ENCODE results near the gene XYLT1. TPM values are rescaled to one million over a fixed set of nuclear protein-coding genes. Genes with fewer than 3 reads are reported as not detected.

Gene XYLT1
- total RNA-seq, 8 experiments from 2014 or later: 1.2 to 22.0 (median 6.3) TPM

DNA sequence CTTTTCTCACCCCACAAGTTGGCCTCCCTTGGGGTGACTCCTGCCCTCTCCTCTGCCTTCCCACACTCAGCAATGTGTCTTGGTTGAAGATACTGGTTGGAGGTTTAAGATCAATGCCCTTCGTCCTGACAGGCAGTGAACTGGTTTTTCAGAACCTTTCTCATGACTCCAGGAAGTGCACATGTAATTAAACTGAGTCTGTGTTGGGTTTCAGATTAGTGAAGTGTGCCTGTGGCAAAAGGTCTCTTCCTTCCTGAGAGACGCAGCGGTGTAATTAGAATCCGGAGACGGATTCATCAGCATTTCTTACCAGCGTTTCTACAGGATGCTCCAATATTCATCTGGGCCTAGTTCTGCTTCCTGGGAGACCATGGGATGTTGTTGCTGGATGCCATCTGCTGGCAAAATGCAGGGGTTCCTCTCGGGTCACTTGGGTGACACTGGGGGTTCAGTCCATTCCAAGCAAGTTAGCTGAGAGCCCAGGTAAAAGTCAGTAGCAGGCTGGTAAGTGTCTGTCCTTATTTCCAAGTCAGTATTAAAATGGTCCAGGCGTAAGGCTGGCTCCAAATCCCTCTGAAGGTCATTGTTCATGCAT lies 233.3 kb downstream of the XYLT1 start:
- no peak for ATAC-seq (replicated peaks in 6 of 8)
- WGBS, 10 experiments: 23 to 100% (median 85%) methylated on average over 1 to 7 of the region's 8 CpGs; no CpG with 5 or more reads in 2 of the 10 experiments
- in situ Hi-C loops (cut with MboI; ENCODE audit: low pct_unique_long_range_greater_than_20kb in 2 of 9, low sequenced_read_pairs in 9 of 9, unreplicated experiment in 9 of 9): no loop called here

DNA sequence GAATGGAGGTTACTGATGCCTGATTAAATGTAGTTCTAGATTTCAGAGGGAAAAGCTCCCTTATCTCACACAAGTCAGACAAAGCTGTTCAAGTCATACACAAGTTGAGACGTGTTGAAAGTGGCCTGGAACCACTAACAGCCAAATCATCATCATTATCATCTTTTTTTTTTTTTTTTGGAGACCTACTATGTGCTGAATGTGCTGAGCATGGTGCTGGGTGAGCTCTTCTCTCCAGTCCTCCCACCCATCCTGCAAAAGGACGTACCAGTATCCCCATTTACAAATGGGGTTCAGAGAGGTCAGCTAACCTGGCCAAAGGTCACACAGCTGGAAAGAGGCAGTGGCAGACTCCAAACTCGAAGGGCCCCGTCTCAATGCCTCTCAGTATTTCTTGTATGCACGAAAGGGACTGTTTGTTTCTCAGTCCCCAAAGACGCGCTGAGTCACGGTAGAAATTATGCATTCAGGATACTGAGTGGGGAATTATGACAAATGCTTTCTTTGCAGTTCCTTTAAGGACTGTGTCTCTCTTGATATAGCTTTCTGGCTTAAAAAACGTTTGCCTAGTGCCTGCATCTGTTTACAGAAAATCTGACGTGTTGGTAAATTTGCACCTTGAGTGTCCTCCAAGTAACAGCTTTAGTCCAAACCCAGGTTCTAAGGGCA lies 235.5 kb downstream of the XYLT1 start:
- peak in 3 of 8 experiments; percentile 37 to 82 (median 80) for ATAC-seq (replicated peaks in 6 of 8)
- Histone ChIP-seq H3K4me1 (replicated peaks in 1 of 2) (peaks cover 0 to 3% of the 10 kb centered on the region in 2 donors), H3K4me3 (no peak overlapping the region), H3K27ac (no peak overlapping the region)
- in situ Hi-C loops (cut with MboI; ENCODE audit: low pct_unique_long_range_greater_than_20kb in 2 of 9, low sequenced_read_pairs in 9 of 9, unreplicated experiment in 9 of 9): no loop called here
- 0 to 82% (median 65%) methylated on average over 1 to 7 of the region's 10 CpGs; no CpG with 5 or more reads in 2 of the 10 experiments for WGBS, 10 experiments

More for the DNA sequence above, 233.3 kb downstream of the XYLT1 start:
- Histone ChIP-seq H3K4me3 (no peak overlapping the region), H3K27ac (no peak overlapping the region), H3K4me1 (replicated peaks in 1 of 2) (peaks cover 0 to 3% of the 10 kb centered on the region in 2 donors)

GRCh38 chr16:17233318-17234002 lies 237.3 kb downstream of the XYLT1 start:
- WGBS, 10 experiments: 39 to 100% (median 83%) methylated on average over 2 to 12 of the region's 13 CpGs; no CpG with 5 or more reads in 2 of the 10 experiments
- Histone ChIP-seq H3K4me3 (no peak overlapping the region), H3K4me1 (replicated peaks in 1 of 2) (peaks cover 0 to 3% of the 10 kb centered on the region in 2 donors), H3K27ac (no peak overlapping the region)
- peak in 4 of 8 experiments; percentile 37 to 88 (median 70) for ATAC-seq (replicated peaks in 6 of 8)
- in situ Hi-C loops (cut with MboI; ENCODE audit: low pct_unique_long_range_greater_than_20kb in 2 of 9, low sequenced_read_pairs in 9 of 9, unreplicated experiment in 9 of 9): no loop called here

GRCh38 chr16:17232487-17232886 lies 238.3 kb downstream of the XYLT1 start:
- no peak for ATAC-seq (replicated peaks in 6 of 8)
- no peak overlapping the region for H3K27ac ChIP-seq
- in situ Hi-C loops (cut with MboI; ENCODE audit: low pct_unique_long_range_greater_than_20kb in 2 of 9, low sequenced_read_pairs in 9 of 9, unreplicated experiment in 9 of 9): no loop called here
- peaks cover 0 to 3% of the 10 kb centered on the region in 2 donors for H3K4me1 ChIP-seq (replicated peaks in 1 of 2)
- no peak overlapping the region for H3K4me3 ChIP-seq
- WGBS, 10 experiments: 91 to 100% (median 97%) methylated on average over 3 to 6 of the region's 6 CpGs; no CpG with 5 or more reads in 5 of the 10 experiments

GRCh38 chr16:17231972-17232371 lies 238.8 kb downstream of the XYLT1 start:
- Histone ChIP-seq H3K4me1 (replicated peaks in 1 of 2) (peaks cover 0 to 3% of the 10 kb centered on the region in 2 donors), H3K27ac (no peak overlapping the region), H3K4me3 (no peak overlapping the region)
- no peak for ATAC-seq (replicated peaks in 6 of 8)
- in situ Hi-C loops (cut with MboI; ENCODE audit: low pct_unique_long_range_greater_than_20kb in 2 of 9, low sequenced_read_pairs in 9 of 9, unreplicated experiment in 9 of 9): no loop called here
- 91 to 100% (median 95%) methylated on average over 1 to 5 of the region's 5 CpGs; no CpG with 5 or more reads in 2 of the 10 experiments for WGBS, 10 experiments

DNA sequence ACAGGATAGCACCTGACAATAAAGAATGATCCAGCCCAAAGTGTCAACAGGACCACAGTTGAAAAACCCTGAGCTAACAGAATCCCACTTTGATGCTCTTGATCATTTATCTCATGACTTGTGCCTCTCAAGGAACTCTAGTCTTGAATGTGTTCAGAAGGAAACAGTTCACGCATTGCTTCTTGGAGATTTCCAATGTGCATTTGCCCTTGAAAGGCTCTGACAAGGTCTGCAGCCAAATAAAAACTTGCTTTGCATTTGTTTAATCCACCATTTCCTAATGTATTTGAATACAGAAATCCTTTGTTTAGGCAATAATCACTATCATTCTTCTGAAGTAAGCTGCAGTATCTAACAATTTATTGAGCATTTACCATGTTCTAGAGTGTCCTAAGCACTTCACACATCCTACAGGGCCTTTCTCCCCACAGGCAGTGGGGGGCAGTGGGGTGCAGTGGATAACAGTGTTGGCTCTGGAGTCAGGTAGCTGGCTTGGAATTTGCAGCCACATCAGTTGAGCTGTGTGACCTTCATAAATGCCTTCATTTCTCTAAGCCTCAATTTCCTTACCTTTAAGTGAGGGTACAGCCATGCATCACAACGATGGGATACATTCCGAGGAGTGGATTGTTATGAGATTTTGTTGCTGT lies 239.7 kb downstream of the XYLT1 start:
- peaks cover 0 to 3% of the 10 kb centered on the region in 2 donors for H3K4me1 ChIP-seq (replicated peaks in 1 of 2)
- WGBS, 10 experiments: 93 to 100% (median 98%) methylated on average over 1 to 3 of the region's 3 CpGs; no CpG with 5 or more reads in 2 of the 10 experiments
- no peak for ATAC-seq (replicated peaks in 6 of 8)
- in situ Hi-C loops (cut with MboI; ENCODE audit: low pct_unique_long_range_greater_than_20kb in 2 of 9, low sequenced_read_pairs in 9 of 9, unreplicated experiment in 9 of 9): no loop called here
- no peak overlapping the region for H3K4me3 ChIP-seq
- no peak overlapping the region for H3K27ac ChIP-seq

DNA sequence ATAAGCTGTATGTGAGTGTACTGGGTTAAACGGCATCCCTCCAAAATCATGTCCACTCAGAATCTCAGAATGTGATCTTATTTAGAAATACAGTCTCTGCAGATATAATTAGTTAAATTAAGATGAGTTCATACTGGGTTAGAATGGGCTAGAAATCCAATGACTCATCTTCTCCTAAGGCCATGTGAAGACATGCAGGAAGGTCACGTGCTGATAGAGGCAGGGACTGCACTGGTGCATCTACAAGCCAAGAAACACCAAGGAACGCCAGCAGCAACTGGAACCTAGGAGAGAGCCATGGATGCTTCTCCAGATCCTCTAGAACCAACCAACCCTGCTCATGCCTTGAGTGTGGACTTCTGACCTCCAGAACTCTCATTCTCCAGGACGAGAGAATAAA lies 241.0 kb downstream of the XYLT1 start:
- no peak overlapping the region for H3K27ac ChIP-seq
- peaks cover 0 to 3% of the 10 kb centered on the region in 2 donors for H3K4me1 ChIP-seq (replicated peaks in 1 of 2)
- in situ Hi-C loops (cut with MboI; ENCODE audit: low pct_unique_long_range_greater_than_20kb in 2 of 9, low sequenced_read_pairs in 9 of 9, unreplicated experiment in 9 of 9): no loop called here
- no peak overlapping the region for H3K4me3 ChIP-seq
- peak in 3 of 8 experiments; percentile 16 to 39 (median 37) for ATAC-seq (replicated peaks in 6 of 8)
- WGBS, 10 experiments: 56 to 100% (median 89%) methylated on average over 1 to 3 of the region's 4 CpGs

- no peak for ATAC-seq (replicated peaks in 6 of 8)
- in situ Hi-C loops (cut with MboI; ENCODE audit: low pct_unique_long_range_greater_than_20kb in 2 of 9, low sequenced_read_pairs in 9 of 9, unreplicated experiment in 9 of 9): no loop called here
- Histone ChIP-seq H3K4me1 (replicated peaks in 1 of 2) (no peaks in the 10 kb centered on the region), H3K27ac (no peak overlapping the region), H3K4me3 (no peak overlapping the region)
- 90 to 100% (median 93%) methylated on average over 1 to 3 of the region's 6 CpGs; no CpG with 5 or more reads in 5 of the 10 experiments for WGBS, 10 experiments
Observed at GRCh38 chr16:17229131-17229530, 241.6 kb downstream of the XYLT1 start.

- no peaks in the 10 kb centered on the region for H3K4me1 ChIP-seq (replicated peaks in 1 of 2)
- WGBS, 10 experiments: 100% methylated on average over 1 of the region's 1 CpG; no CpG with 5 or more reads in 9 of the 10 experiments
- no peak overlapping the region for H3K4me3 ChIP-seq
- no peak overlapping the region for H3K27ac ChIP-seq
- in situ Hi-C loops (cut with MboI; ENCODE audit: low pct_unique_long_range_greater_than_20kb in 2 of 9, low sequenced_read_pairs in 9 of 9, unreplicated experiment in 9 of 9): no loop called here
- ATAC-seq (replicated peaks in 6 of 8): no peak
Observed at GRCh38 chr16:17228708-17229055, 242.1 kb downstream of the XYLT1 start.

DNA sequence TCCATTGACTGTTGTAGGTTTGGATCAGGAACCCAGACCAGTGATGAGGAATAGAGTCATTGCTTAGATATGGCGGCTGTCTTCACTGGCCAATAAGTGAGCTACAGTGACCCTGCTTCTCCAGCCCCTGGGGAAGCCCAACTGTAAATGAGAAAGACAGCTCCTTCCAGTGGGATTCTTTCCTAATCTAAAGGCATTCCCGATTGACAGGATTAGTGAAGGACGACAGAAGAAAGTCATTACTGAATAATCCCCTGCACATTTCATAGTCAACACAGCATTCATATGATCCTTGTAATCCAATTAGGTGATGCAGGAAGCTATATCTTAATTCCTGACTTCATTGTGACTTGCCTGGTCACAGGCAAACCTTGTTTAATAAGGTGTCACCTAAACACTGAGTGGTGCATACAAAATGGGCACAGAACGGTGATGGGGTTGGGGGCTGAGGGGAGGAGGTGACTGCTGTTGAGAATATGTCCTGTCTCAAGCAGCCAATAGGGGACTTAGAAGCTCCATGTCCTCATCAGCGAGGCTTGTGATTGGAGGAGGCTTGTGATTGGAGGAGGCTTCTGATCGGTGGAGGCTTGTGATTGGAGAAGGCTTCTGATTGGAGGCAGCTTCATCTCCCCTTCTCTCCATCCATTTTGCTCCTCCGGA lies 242.6 kb downstream of the XYLT1 start:
- Histone ChIP-seq H3K4me1 (replicated peaks in 1 of 2) (peaks cover 3 to 4% of the 10 kb centered on the region in 2 donors), H3K4me3 (no peak overlapping the region), H3K27ac (no peak overlapping the region)
- WGBS, 10 experiments: 76 to 100% (median 83%) methylated on average over 1 to 5 of the region's 7 CpGs; no CpG with 5 or more reads in 1 of the 10 experiments
- in situ Hi-C loops (cut with MboI; ENCODE audit: low pct_unique_long_range_greater_than_20kb in 2 of 9, low sequenced_read_pairs in 9 of 9, unreplicated experiment in 9 of 9): no loop called here
- ATAC-seq (replicated peaks in 6 of 8): no peak

- WGBS, 10 experiments: 50 to 100% (median 57%) methylated on average over 1 to 2 of the region's 2 CpGs; no CpG with 5 or more reads in 4 of the 10 experiments
- ATAC-seq (replicated peaks in 6 of 8): no peak
- no peak overlapping the region for H3K27ac ChIP-seq
- H3K4me3 ChIP-seq: no peak overlapping the region
- peaks cover 6 to 11% of the 10 kb centered on the region in 2 donors for H3K4me1 ChIP-seq (replicated peaks in 1 of 2)
- in situ Hi-C loops (cut with MboI; ENCODE audit: low pct_unique_long_range_greater_than_20kb in 2 of 9, low sequenced_read_pairs in 9 of 9, unreplicated experiment in 9 of 9): no loop called here
Observed at GRCh38 chr16:17227278-17227677, 243.5 kb downstream of the XYLT1 start.

- 3 to 89% (median 60%) methylated on average over 3 to 7 of the region's 7 CpGs; no CpG with 5 or more reads in 1 of the 10 experiments for WGBS, 10 experiments
- H3K27ac ChIP-seq: no peak overlapping the region
- peak in 1 of 8 experiments; percentile 41 for ATAC-seq (replicated peaks in 6 of 8)
Observed at GRCh38 chr16:17225541-17225940, 245.2 kb downstream of the XYLT1 start.

More at GRCh38 chr16:17225541-17225940, 245.2 kb downstream of the XYLT1 start:
- H3K4me1 ChIP-seq (replicated peaks in 1 of 2): peaks cover 6 to 11% of the 10 kb centered on the region in 2 donors
- in situ Hi-C loops (cut with MboI; ENCODE audit: low pct_unique_long_range_greater_than_20kb in 2 of 9, low sequenced_read_pairs in 9 of 9, unreplicated experiment in 9 of 9): no loop called here
- H3K4me3 ChIP-seq: no peak overlapping the region

Data from motor neuron (in vitro differentiated cells).